H1 (cell line): Measurements from ENCODE around the gene ABHD14A. TPM values are rescaled to one million over a fixed set of nuclear protein-coding genes. Genes with fewer than 3 reads are reported as not detected.

Experiments used
- CTCF ChIA-PET: fragments of 300-600 bp; sonication (Branson Sonifier 250); formaldehyde crosslinking; loops from one replicate; lab custom pipeline; 2021; ENCODE audit not compliant: partially characterized antibody; lab: Charles Lee
- POLR2A ChIA-PET: fragments of 300-600 bp; sonication (Branson Sonifier 250); formaldehyde crosslinking; loops from one replicate; lab custom pipeline; 2021; ENCODE audit warnings: inconsistent platforms; ENCODE audit not compliant: partially characterized antibody; lab: Charles Lee
- DNase-seq, 2 experiments: peaks; one replicate each; pipeline versions ENCODE4 v3.0.0 to v3.0.0-alpha.2; 2010 to 2022; ENCODE audit warnings: low spot score in 2 of 2, low read depth in 1 of 2, mixed read lengths in 1 of 2
- FAIRE-seq: peaks from 2 replicates; lab custom pipeline; 2011; peaks lifted over from hg19 to GRCh38; lab: Jason Lieb, UNC
- H2AFZ ChIP-seq: 2 replicates; pipeline ENCODE4 v1.8.1; 2012; ENCODE audit warnings: low read length, inconsistent platforms
- H2AK5ac ChIP-seq: 2 replicates; pipeline ENCODE4 v1.6.1; 2013; ENCODE audit warnings: low read depth, low read length
- H2BK120ac ChIP-seq: replicated peaks from 2 replicates; pipeline ENCODE3; 2013; ENCODE audit warnings: low read depth, low read length, inconsistent platforms
- H2BK12ac ChIP-seq: 2 replicates; pipeline ENCODE4 v1.6.1; 2013; ENCODE audit warnings: low read depth, low read length
- H2BK15ac ChIP-seq: 2 replicates; pipeline ENCODE4 v1.6.1; 2013; ENCODE audit warnings: low read length
- H2BK20ac ChIP-seq: 2 replicates; pipeline ENCODE4 v1.6.1; 2013; ENCODE audit warnings: low read length
- H2BK5ac ChIP-seq: 2 replicates; pipeline ENCODE4 v1.6.1; 2013; ENCODE audit warnings: low read depth, low read length
- H3K14ac ChIP-seq: 2 replicates; pipeline ENCODE4 v1.6.1; 2013; ENCODE audit warnings: inconsistent platforms; ENCODE audit not compliant: insufficient read length
- H3K18ac ChIP-seq: 2 replicates; pipeline ENCODE4 v1.6.1; 2013; ENCODE audit warnings: low read length; ENCODE audit errors: extremely low read depth
- H3K23ac ChIP-seq: 2 replicates; pipeline ENCODE4 v1.6.1; 2013; ENCODE audit warnings: inconsistent platforms; ENCODE audit not compliant: insufficient read length
- H3K23me2 ChIP-seq: 2 replicates; pipeline ENCODE4 v1.6.1; 2013; ENCODE audit warnings: low read depth, low read length
- H3K27ac ChIP-seq: 2 replicates; pipeline ENCODE4 v1.6.1; 2011; ENCODE audit warnings: low read depth, low read length, inconsistent platforms
- H3K27me3 ChIP-seq, 4 experiments: replicated peaks in 1 of 4; 1 replicate in 1 of 4; 2 replicates in 3 of 4; pipeline versions ENCODE4 v1.6.1 to v1.8.1; 2011 to 2013; ENCODE audit warnings: low read length in 3 of 4, mild to moderate bottlenecking in 3 of 4, inconsistent platforms in 2 of 4, mixed read lengths in 2 of 4, moderate library complexity in 1 of 4; ENCODE audit not compliant: control insufficient read depth in 3 of 4, insufficient read depth in 3 of 4; ENCODE audit errors: extremely low read depth in 1 of 4
- H3K36me3 ChIP-seq, 4 experiments: 2 replicates each; pipeline versions ENCODE4 v1.6.1 to v1.8.1; 2011 to 2013; ENCODE audit warnings: mild to moderate bottlenecking in 4 of 4, low read length in 3 of 4, moderate library complexity in 2 of 4, control low read depth in 1 of 4, inconsistent platforms in 1 of 4; ENCODE audit not compliant: insufficient read depth in 4 of 4, control insufficient read depth in 2 of 4
- H3K4ac ChIP-seq: replicated peaks from 2 replicates; pipeline ENCODE3; 2013; ENCODE audit warnings: low read length, low read depth, mixed read lengths, inconsistent platforms; ENCODE audit not compliant: insufficient read length
- H3K4me1 ChIP-seq, 4 experiments: replicated peaks in 1 of 4; 1 replicate in 1 of 4; 2 replicates in 3 of 4; pipeline versions ENCODE4 v1.6.1 to v1.8.1; 2011 to 2013; ENCODE audit warnings: low read length in 3 of 4, inconsistent platforms in 2 of 4, mixed read lengths in 1 of 4; ENCODE audit not compliant: insufficient read depth in 4 of 4, control insufficient read depth in 3 of 4
- H3K4me2 ChIP-seq, 2 experiments: 2 replicates each; pipeline versions ENCODE4 v1.6.1 to v1.8.1; 2011 to 2013; ENCODE audit warnings: low read depth in 2 of 2, low read length in 2 of 2, control low read depth in 1 of 2, inconsistent platforms in 1 of 2, mild to moderate bottlenecking in 1 of 2; ENCODE audit not compliant: insufficient read depth in 1 of 2
- H3K4me3 ChIP-seq, 4 experiments: fragments of 200-600, 300-600 bp in 1 of 4; sonication (generic), shearing (Covaris generic), sonication (Bioruptor Twin) in 1 of 4; 2 replicates each; pipeline versions ENCODE4 v1.5.1 to v1.8.1; 2011 to 2016; ENCODE audit warnings: low read length in 4 of 4, low read depth in 3 of 4, control low read depth in 2 of 4, inconsistent platforms in 2 of 4, mild to moderate bottlenecking in 2 of 4, mixed read lengths in 1 of 4, moderate library complexity in 1 of 4; ENCODE audit not compliant: insufficient read depth in 2 of 4; ENCODE audit errors: extremely low read depth in 1 of 4
- H3K56ac ChIP-seq: replicated peaks from 2 replicates; pipeline ENCODE3; 2013; ENCODE audit warnings: low read depth, mild to moderate bottlenecking, mixed read lengths, low read length, inconsistent platforms; ENCODE audit not compliant: insufficient read length
- H3K79me1 ChIP-seq: 2 replicates; pipeline ENCODE4 v1.6.1; 2013; ENCODE audit warnings: low read depth, low read length, control low read depth
- H3K79me2 ChIP-seq, 2 experiments: 2 replicates each; pipeline versions ENCODE4 v1.6.1 to v1.8.1; 2012 to 2013; ENCODE audit warnings: low read length in 2 of 2, mild to moderate bottlenecking in 2 of 2, inconsistent platforms in 1 of 2; ENCODE audit not compliant: insufficient read depth in 2 of 2, control insufficient read depth in 1 of 2
- H3K9ac ChIP-seq, 4 experiments: replicated peaks in 1 of 4; 1 replicate in 1 of 4; 2 replicates in 3 of 4; pipeline versions ENCODE4 v1.6.1 to v1.8.1; 2011 to 2013; ENCODE audit warnings: low read depth in 3 of 4, low read length in 3 of 4, control low read depth in 2 of 4, mild to moderate bottlenecking in 2 of 4, moderate library complexity in 2 of 4, inconsistent platforms in 1 of 4; ENCODE audit errors: extremely low read depth in 1 of 4
- H3K9me3 ChIP-seq, 2 experiments: 2 replicates each; pipeline versions ENCODE4 v1.6.1 to v1.8.1; 2012 to 2013; ENCODE audit warnings: mild to moderate bottlenecking in 2 of 2, moderate library complexity in 2 of 2, control low read depth in 1 of 2, inconsistent platforms in 1 of 2, low read depth in 1 of 2, low read length in 1 of 2, mixed read lengths in 1 of 2; ENCODE audit not compliant: insufficient read depth in 2 of 2
- H4K20me1 ChIP-seq, 2 experiments: replicated peaks in 1 of 2; 2 replicates each; pipeline versions ENCODE3 to v1.8.1; 2011 to 2013; ENCODE audit warnings: inconsistent platforms in 2 of 2, low read length in 2 of 2, mild to moderate bottlenecking in 1 of 2; ENCODE audit not compliant: insufficient read depth in 2 of 2, control insufficient read depth in 1 of 2
- H4K5ac ChIP-seq: 2 replicates; pipeline ENCODE4 v1.6.1; 2013; ENCODE audit warnings: low read length, low read depth, mixed read lengths, inconsistent platforms; ENCODE audit not compliant: insufficient read length
- H4K8ac ChIP-seq: 2 replicates; pipeline ENCODE4 v1.8.0; 2013; ENCODE audit warnings: mild to moderate bottlenecking, moderate library complexity, low read length, inconsistent platforms; ENCODE audit not compliant: insufficient read depth; ENCODE audit errors: extremely low read depth
- H4K91ac ChIP-seq: replicated peaks from 2 replicates; pipeline ENCODE3; 2013; ENCODE audit warnings: low read length, mixed read lengths, inconsistent platforms; ENCODE audit not compliant: insufficient read length
- BRCA1 ChIP-seq: IDR thresholded peaks from 2 replicates; pipeline ENCODE4 v1.6.1; 2012; ENCODE audit warnings: low read depth, low read length, improper control_type of control experiment
- CBX5 ChIP-seq: fragments of 300-800, 300-1000 bp; sonication (generic); IDR thresholded peaks from 2 replicates; pipeline ENCODE4 v1.7.1; 2016; ENCODE audit warnings: antibody characterized with exemption, low read length, low read depth
- CHD2 ChIP-seq: IDR thresholded peaks from 2 replicates; pipeline ENCODE4 v1.6.1; 2012; ENCODE audit warnings: low read length, improper control_type of control experiment
- RFX5 ChIP-seq: IDR thresholded peaks from 2 replicates; pipeline ENCODE4 v1.6.1; 2011; ENCODE audit warnings: low read depth, low read length, improper control_type of control experiment, borderline replicate concordance
- RNF2 ChIP-seq: fragments of 200-900, 300-1000 bp; sonication (generic); IDR thresholded peaks from 2 replicates; pipeline ENCODE4 v1.7.1; 2016; ENCODE audit warnings: borderline replicate concordance, low read depth, mild to moderate bottlenecking, antibody characterized with exemption, low read length; ENCODE audit not compliant: poor library complexity, severe bottlenecking; ENCODE audit errors: missing control alignments
- WGBS, 2 experiments: shearing (Covaris generic) in 1 of 2; methylation state at CpG; one replicate each; pipeline versions ENCODE4 v1.1.6 to v1.1.7; 2013 to 2015; ENCODE audit warnings: low lambda C conversion rate in 2 of 2, mixed read lengths in 2 of 2, inconsistent platforms in 1 of 2, low coverage in 1 of 2, missing lambda C conversion rate in 1 of 2; ENCODE audit not compliant: insufficient replicate concordance in 2 of 2, insufficient coverage in 1 of 2, insufficient read length in 1 of 2; ENCODE audit errors: extremely low coverage in 1 of 2, missing lambda C conversion rate in 1 of 2; 5-methylcytosine and 5-hydroxymethylcytosine counted together
- polyA plus RNA-seq, 7 experiments: library from polyadenylated mRNA; depleted of rRNA in 3 of 7; stranded (reverse) in 5 of 7; unstranded in 2 of 7; fragments of >200 nt in 5 of 7; fragments of 200-250 nt in 2 of 7; gene quantifications; 1 replicate in 5 of 7; 2 replicates in 1 of 7; 4 replicates in 1 of 7; pipeline versions ENCODE4 v1.2.1 to v1.2.3, GENCODE V29; 2011 to 2013; ENCODE audit warnings: missing spikeins in 2 of 7, mixed read lengths in 2 of 7
- total RNA-seq: library from RNA; stranded (reverse); fragmentation: NEBNext Ultra II Directional; extraction: Animal tissue kit (Norgen Biotek cat#: 25700); gene quantifications from 2 replicates; pipeline ENCODE4 v1.2.1, GENCODE V29; 2021

The ABHD14A gene
- total and polyA plus RNA-seq, 2 of the 8 experiments (the other 6 are each of a cell fraction or from before 2014, with no cell fraction given): 4.6 to 9.8 TPM

GRCh38 chr3:51999846-52000245, 25.0 kb downstream of the ABHD14A start:
- CTCF ChIA-PET: interaction anchor here (1.1 to 24.7 kb wide), 7 partner anchors 17 to 144 kb away, joined by 3 to 984 read pairs (median 146); partner anchors contain the start of genes ACY1 and DUSP7
- H3K79me2 ChIP-seq: peaks cover 0 to 8% of the 10 kb centered on the region in 2 experiments; a peak in 3 of 4 replicates

More at GRCh38 chr3:51999846-52000245, 25.0 kb downstream of the ABHD14A start:
- no peaks in the 10 kb centered on the region; a peak in 2 of 7 replicates for H3K27me3 ChIP-seq
- H3K4ac ChIP-seq: no peak overlapping the region
- DNase-seq (no peak), FAIRE-seq (no peak)
- no peaks in the 10 kb centered on the region for H4K20me1 ChIP-seq
- H4K91ac ChIP-seq: no peak overlapping the region
- H3K23ac ChIP-seq: no peak overlapping the region
- no peak overlapping the region for H3K18ac ChIP-seq
- no peaks in the 10 kb centered on the region for H3K9me3 ChIP-seq
- H3K79me1 ChIP-seq: no peaks in the 10 kb centered on the region
- no peak overlapping the region for H2BK120ac ChIP-seq
- H3K27ac ChIP-seq: no peak overlapping the region
- no peak overlapping the region for H2BK5ac ChIP-seq
- H4K5ac ChIP-seq: no peak overlapping the region
- WGBS, 2 experiments: 94% methylated on average over 2 of the region's 2 CpGs; no CpG with 5 or more reads in 1 of the 2 experiments
- no peak overlapping the region for H3K9ac ChIP-seq
- H3K4me3 ChIP-seq: no peak overlapping the region
- H3K4me1 ChIP-seq: peaks cover 8 to 31% (median 14%) of the 10 kb centered on the region in 4 experiments
- peaks cover 5% of the 10 kb centered on the region; the same call in 1 of the 2 replicates for H3K23me2 ChIP-seq
- no peak overlapping the region for H3K14ac ChIP-seq
- H2AK5ac ChIP-seq: no peak overlapping the region
- no peak overlapping the region for H2AFZ ChIP-seq
- H3K4me2 ChIP-seq: no peak overlapping the region
- H3K56ac ChIP-seq: no peak overlapping the region
- H3K36me3 ChIP-seq: peaks cover under 1 to 4% (median under 1%) of the 10 kb centered on the region in 4 experiments; a peak in 5 of 8 replicates
- no peak overlapping the region for H2BK15ac ChIP-seq
- no peak for TF ChIP-seq RFX5
- no peak for TF ChIP-seq CHD2
- TF ChIP-seq CBX5: no peak
- no peak for TF ChIP-seq RNF2
- no peak for TF ChIP-seq BRCA1
- no peak overlapping the region for H2BK12ac ChIP-seq
- no peak overlapping the region for H2BK20ac ChIP-seq
- POLR2A ChIA-PET: interaction anchor here (2.1 kb wide), 1 partner anchor 8 kb away, joined by 12 read pairs; no protein-coding TSS in a partner anchor
- H4K8ac ChIP-seq: no peak overlapping the region
